Measurements from ENCODE around the gene SLC5A6.

The SLC5A6 gene

GRCh38 chr2:27236136-27236535, 24.1 kb upstream of the SLC5A6 start:
- Histone ChIP-seq H3K36me3 (ENCODE audit: control insufficient read depth in 1 of 2, insufficient read depth in 2 of 2, low read length in 2 of 2) (peaks cover 91 to 94% of the 10 kb centered on the region in 2 experiments), H3K4me1 (ENCODE audit: control insufficient read depth in 1 of 2, insufficient read depth in 2 of 2, low read length in 2 of 2) (no peaks in the 10 kb centered on the region), H4K91ac (ENCODE audit: low read depth, low read length) (no peak overlapping the region), H2AFZ (ENCODE audit: insufficient read depth, low read length, poor library complexity) (no peak overlapping the region), H4K12ac (ENCODE audit: low read depth, low read length) (no peak overlapping the region), H3K27ac (ENCODE audit: low read depth, low read length) (no peak overlapping the region), H3K9me3 (ENCODE audit: insufficient read depth, low read depth, low read length) (peaks cover 9% of the 10 kb centered on the region), H3K18ac (ENCODE audit: low read length) (no peak overlapping the region), H2BK12ac (ENCODE audit: low read length) (no peak overlapping the region), H3K23ac (ENCODE audit: low read length) (no peak overlapping the region), H3K9ac (ENCODE audit: low read length) (no peak overlapping the region), H3K27me3 (ENCODE audit: insufficient read depth, low read length) (no peaks in the 10 kb centered on the region), H3K14ac (ENCODE audit: low read length) (no peak overlapping the region), H3K79me1 (ENCODE audit: low read length) (no peaks in the 10 kb centered on the region), H2BK5ac (ENCODE audit: low read depth, low read length, poor library complexity) (no peak overlapping the region), H3K4ac (ENCODE audit: low read depth, low read length) (no peak overlapping the region), H2AK5ac (ENCODE audit: low read length) (no peak overlapping the region), H2BK120ac (ENCODE audit: insufficient read depth, low read length, poor library complexity) (no peak overlapping the region), H3K4me2 (ENCODE audit: low read length) (no peak overlapping the region), H3K4me3 (ENCODE audit: low read depth, low read length) (no peak overlapping the region), H3K79me2 (ENCODE audit: control insufficient read depth, insufficient read depth, low read length, poor library complexity) (no peaks in the 10 kb centered on the region), H4K8ac (ENCODE audit: low read depth, low read length) (no peak overlapping the region)
- no CpG with 5 or more reads among the region's 12 CpGs for WGBS (ENCODE audit: extremely low coverage, insufficient coverage, insufficient read length)
- DNase-seq, result no peak

DNA sequence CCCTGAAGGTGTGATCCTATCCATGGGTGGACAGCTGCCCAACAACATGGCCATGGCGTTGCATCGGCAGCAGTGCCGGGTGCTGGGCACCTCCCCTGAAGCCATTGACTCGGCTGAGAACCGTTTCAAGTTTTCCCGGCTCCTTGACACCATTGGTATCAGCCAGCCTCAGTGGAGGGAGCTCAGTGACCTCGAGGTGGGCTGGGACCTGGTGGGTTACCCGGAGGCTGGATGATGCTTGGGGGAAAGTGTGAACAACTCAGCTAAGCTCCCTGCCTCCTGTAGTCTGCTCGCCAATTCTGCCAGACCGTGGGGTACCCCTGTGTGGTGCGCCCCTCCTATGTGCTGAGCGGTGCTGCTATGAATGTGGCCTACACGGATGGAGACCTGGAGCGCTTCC, 21.3 kb upstream of the SLC5A6 start:
- Histone ChIP-seq H3K79me2 (ENCODE audit: control insufficient read depth, insufficient read depth, low read length, poor library complexity) (no peaks in the 10 kb centered on the region), H4K91ac (ENCODE audit: low read depth, low read length) (no peak overlapping the region), H3K4ac (ENCODE audit: low read depth, low read length) (no peak overlapping the region), H3K27ac (ENCODE audit: low read depth, low read length) (no peak overlapping the region), H3K4me3 (ENCODE audit: low read depth, low read length) (no peak overlapping the region), H2AFZ (ENCODE audit: insufficient read depth, low read length, poor library complexity) (no peak overlapping the region), H2BK120ac (ENCODE audit: insufficient read depth, low read length, poor library complexity) (no peak overlapping the region), H3K14ac (ENCODE audit: low read length) (no peak overlapping the region), H3K36me3 (ENCODE audit: control insufficient read depth in 1 of 2, insufficient read depth in 2 of 2, low read length in 2 of 2) (peaks cover 76 to 81% of the 10 kb centered on the region in 2 experiments), H3K23ac (ENCODE audit: low read length) (no peak overlapping the region), H4K8ac (ENCODE audit: low read depth, low read length) (no peak overlapping the region), H3K79me1 (ENCODE audit: low read length) (no peaks in the 10 kb centered on the region), H3K9me3 (ENCODE audit: insufficient read depth, low read depth, low read length) (peaks cover 6% of the 10 kb centered on the region), H3K4me1 (ENCODE audit: control insufficient read depth in 1 of 2, insufficient read depth in 2 of 2, low read length in 2 of 2) (no peaks in the 10 kb centered on the region), H2AK5ac (ENCODE audit: low read length) (no peak overlapping the region), H3K4me2 (ENCODE audit: low read length) (no peak overlapping the region), H3K9ac (ENCODE audit: low read length) (no peak overlapping the region), H4K12ac (ENCODE audit: low read depth, low read length) (no peak overlapping the region), H3K27me3 (ENCODE audit: insufficient read depth, low read length) (no peaks in the 10 kb centered on the region), H2BK5ac (ENCODE audit: low read depth, low read length, poor library complexity) (no peak overlapping the region), H2BK12ac (ENCODE audit: low read length) (no peak overlapping the region), H3K18ac (ENCODE audit: low read length) (no peak overlapping the region)
- DNase-seq, result no peak
- WGBS (ENCODE audit: extremely low coverage, insufficient coverage, insufficient read length), result no CpG with 5 or more reads among the region's 14 CpGs

GRCh38 chr2:27231921-27232320, 19.9 kb upstream of the SLC5A6 start:
- H2BK120ac ChIP-seq (ENCODE audit: insufficient read depth, low read length, poor library complexity), result no peak overlapping the region

GRCh38 chr2:27227501-27227900, 15.4 kb upstream of the SLC5A6 start:
- Histone ChIP-seq H3K18ac (ENCODE audit: low read length) (no peak overlapping the region), H3K79me2 (ENCODE audit: control insufficient read depth, insufficient read depth, low read length, poor library complexity) (no peaks in the 10 kb centered on the region), H2BK12ac (ENCODE audit: low read length) (no peak overlapping the region), H3K14ac (ENCODE audit: low read length) (no peak overlapping the region), H3K23ac (ENCODE audit: low read length) (no peak overlapping the region), H3K27me3 (ENCODE audit: insufficient read depth, low read length) (no peaks in the 10 kb centered on the region), H3K36me3 (ENCODE audit: control insufficient read depth in 1 of 2, insufficient read depth in 2 of 2, low read length in 2 of 2) (peaks cover 64 to 74% of the 10 kb centered on the region in 2 experiments), H2BK120ac (ENCODE audit: insufficient read depth, low read length, poor library complexity) (no peak overlapping the region), H3K9ac (ENCODE audit: low read length) (no peak overlapping the region), H4K12ac (ENCODE audit: low read depth, low read length) (no peak overlapping the region), H2BK5ac (ENCODE audit: low read depth, low read length, poor library complexity) (no peak overlapping the region), H4K8ac (ENCODE audit: low read depth, low read length) (no peak overlapping the region), H4K91ac (ENCODE audit: low read depth, low read length) (no peak overlapping the region), H3K9me3 (ENCODE audit: insufficient read depth, low read depth, low read length) (peaks cover 1% of the 10 kb centered on the region), H3K4me1 (ENCODE audit: control insufficient read depth in 1 of 2, insufficient read depth in 2 of 2, low read length in 2 of 2) (no peaks in the 10 kb centered on the region), H3K4ac (ENCODE audit: low read depth, low read length) (no peak overlapping the region), H3K4me2 (ENCODE audit: low read length) (no peak overlapping the region), H3K79me1 (ENCODE audit: low read length) (no peaks in the 10 kb centered on the region), H3K27ac (ENCODE audit: low read depth, low read length) (no peak overlapping the region), H3K4me3 (ENCODE audit: low read depth, low read length) (no peak overlapping the region), H2AFZ (ENCODE audit: insufficient read depth, low read length, poor library complexity) (no peak overlapping the region), H2AK5ac (ENCODE audit: low read length) (no peak overlapping the region)
- DNase-seq, result no peak
- WGBS (ENCODE audit: extremely low coverage, insufficient coverage, insufficient read length), result no CpG with 5 or more reads among the region's 2 CpGs

More at GRCh38 chr2:27231921-27232320, 19.9 kb upstream of the SLC5A6 start:
- Histone ChIP-seq H3K23ac (ENCODE audit: low read length) (no peak overlapping the region), H3K4me1 (ENCODE audit: control insufficient read depth in 1 of 2, insufficient read depth in 2 of 2, low read length in 2 of 2) (no peaks in the 10 kb centered on the region), H3K27me3 (ENCODE audit: insufficient read depth, low read length) (no peaks in the 10 kb centered on the region), H4K91ac (ENCODE audit: low read depth, low read length) (no peak overlapping the region), H3K4me3 (ENCODE audit: low read depth, low read length) (no peak overlapping the region), H3K14ac (ENCODE audit: low read length) (no peak overlapping the region), H3K36me3 (ENCODE audit: control insufficient read depth in 1 of 2, insufficient read depth in 2 of 2, low read length in 2 of 2) (peaks cover 64 to 74% of the 10 kb centered on the region in 2 experiments), H2AFZ (ENCODE audit: insufficient read depth, low read length, poor library complexity) (no peak overlapping the region), H3K9me3 (ENCODE audit: insufficient read depth, low read depth, low read length) (peaks cover 4% of the 10 kb centered on the region), H3K18ac (ENCODE audit: low read length) (no peak overlapping the region), H4K8ac (ENCODE audit: low read depth, low read length) (no peak overlapping the region), H2BK5ac (ENCODE audit: low read depth, low read length, poor library complexity) (no peak overlapping the region), H3K4me2 (ENCODE audit: low read length) (no peak overlapping the region), H4K12ac (ENCODE audit: low read depth, low read length) (no peak overlapping the region), H2AK5ac (ENCODE audit: low read length) (no peak overlapping the region), H3K9ac (ENCODE audit: low read length) (no peak overlapping the region), H3K79me2 (ENCODE audit: control insufficient read depth, insufficient read depth, low read length, poor library complexity) (no peaks in the 10 kb centered on the region), H3K4ac (ENCODE audit: low read depth, low read length) (no peak overlapping the region), H3K27ac (ENCODE audit: low read depth, low read length) (no peak overlapping the region), H2BK12ac (ENCODE audit: low read length) (no peak overlapping the region), H3K79me1 (ENCODE audit: low read length) (no peaks in the 10 kb centered on the region)
- DNase-seq, result no peak
- no CpG with 5 or more reads among the region's 13 CpGs for WGBS (ENCODE audit: extremely low coverage, insufficient coverage, insufficient read length)
